Spleen (tissue), 11 donors: Measurements from ENCODE around the gene ID2. TPM values are rescaled to one million over a fixed set of nuclear protein-coding genes. Genes with fewer than 3 reads are reported as not detected.

Experiments
- DNase-seq: peaks from one replicate; pipeline ENCODE4 v3.0.0-alpha.2; 2020
- H3K27ac ChIP-seq, 8 donors: fragments of 200-600 bp; sonication (generic) in 7 of 8; 1 replicate in 4 of 8; 2 replicates in 4 of 8; pipeline versions ENCODE4 v1.5.0 to v1.8.0; 2016 to 2021; ENCODE audit warnings: inconsistent platforms in 4 of 8, mild to moderate bottlenecking in 4 of 8, moderate library complexity in 1 of 8
- H3K27me3 ChIP-seq, 7 donors: fragments of 200-600 bp; sonication (generic) in 6 of 7; replicated peaks in 1 of 7; 1 replicate in 4 of 7; 2 replicates in 3 of 7; pipeline versions ENCODE4 v1.5.0 to v1.8.0; 2016 to 2021; ENCODE audit warnings: inconsistent platforms in 3 of 7, mild to moderate bottlenecking in 1 of 7
- H3K36me3 ChIP-seq, 6 donors: fragments of 200-600 bp; sonication (generic) in 5 of 6; 1 replicate in 4 of 6; 2 replicates in 2 of 6; pipeline versions ENCODE4 v1.5.0 to v1.8.0; 2016 to 2021; ENCODE audit warnings: inconsistent platforms in 2 of 6
- H3K4me1 ChIP-seq, 6 donors: fragments of 200-600 bp; sonication (generic) in 5 of 6; 1 replicate in 3 of 6; 2 replicates in 3 of 6; pipeline versions ENCODE4 v1.5.0 to v1.8.0; 2016 to 2021; ENCODE audit warnings: inconsistent platforms in 3 of 6
- H3K4me3 ChIP-seq, 8 donors: fragments of 200-600 bp; sonication (generic) in 7 of 8; 1 replicate in 4 of 8; 2 replicates in 4 of 8; pipeline versions ENCODE4 v1.5.0 to v1.8.0; 2016 to 2021; ENCODE audit warnings: inconsistent platforms in 4 of 8, mild to moderate bottlenecking in 4 of 8, moderate library complexity in 2 of 8
- H3K9me3 ChIP-seq, 8 donors: fragments of 200-600 bp; sonication (generic) in 7 of 8; 1 replicate in 4 of 8; 2 replicates in 4 of 8; pipeline versions ENCODE4 v1.5.0 to v1.8.0; 2016 to 2021; ENCODE audit warnings: inconsistent platforms in 4 of 8
- CTCF ChIP-seq, 11 experiments: fragments of 200-600 bp in 7 of 11; fragments of 450-650 bp in 4 of 11; sonication (generic) in 4 of 11; IDR thresholded peaks in 8 of 11; conservative IDR thresholded peaks in 3 of 11; 1 replicate in 7 of 11; 2 replicates in 4 of 11; pipeline versions ENCODE4 v1.4.0 to v1.8.0; 2016 to 2021; ENCODE audit warnings: antibody characterized with exemption in 11 of 11, inconsistent platforms in 4 of 11, mild to moderate bottlenecking in 1 of 11
- POLR2A ChIP-seq, 3 donors: fragments of 450-650 bp; IDR thresholded peaks; one replicate each; pipeline ENCODE4 v1.5.1; 2017; ENCODE audit warnings: antibody characterized with exemption in 3 of 3, mild to moderate bottlenecking in 1 of 3
- POLR2AphosphoS5 ChIP-seq, 3 donors: sonication (generic); formaldehyde crosslinking; IDR thresholded peaks; one replicate each; pipeline ENCODE4 v1.5.1; 2017; ENCODE audit warnings: antibody characterized with exemption in 3 of 3
- WGBS, 5 donors: extraction: QIAGEN DNeasy Blood & Tissue Kit in 3 of 5; methylation state at CpG; one replicate each; pipeline versions ENCODE4 v1.1.5 to v1.1.7; 2013 to 2018; 5-methylcytosine and 5-hydroxymethylcytosine counted together
- intact Hi-C: fragments of 100-400 bp; cut with DNase I; formaldehyde crosslinking; loops from one replicate; pipeline ENCODE4 v1.15.0; 2023; ENCODE audit warnings: low total_unique reads
- polyA plus RNA-seq, 3 donors: library from polyadenylated mRNA; stranded (reverse); fragments of 200-250 nt; gene quantifications; one replicate each; pipeline ENCODE4 v1.2.1, GENCODE V29; 2013
- total RNA-seq, 7 donors: library from RNA; depleted of rRNA in 3 of 7; stranded (reverse); fragments of >200 nt in 3 of 7; fragmentation: NEBNext Ultra II Directional in 4 of 7; extraction: Animal tissue kit (Norgen Biotek cat#: 25700) in 4 of 7; gene quantifications; one replicate each; pipeline versions ENCODE4 v1.1.0 to v1.2.1, GENCODE V29; 2016 to 2021
- donor health status: healthy with polysubstance abuse.
- donor health status: DM: no; HTN: no; CAD: no; lungs with moderate emphysema.
- donor health status: DM: no; HTN: no; CAD: no.
- donor health status: Bipolar disorder and iron deficiency.
- donor health status: healthy.
- donor health status: DM: no; HTN: no; CAD: no.
- donor health status: DM: yes; HTN: yes; CAD: no.

Gene ID2
- total and polyA plus RNA-seq, 10 donors = 42.8 to 343 (median 90.1) TPM

- H3K4me1 ChIP-seq = peaks cover 0 to 34% (median 10%) of the 10 kb centered on the region in 6 donors
- no peaks in the 10 kb centered on the region for H3K36me3 ChIP-seq
- no peaks in the 10 kb centered on the region for H3K27me3 ChIP-seq
- no peak overlapping the region for H3K27ac ChIP-seq
- 89 to 96% (median 95%) methylated on average over 16 of the region's 16 CpGs for WGBS, 5 donors
- peaks cover 0 to 6% (median 0%) of the 10 kb centered on the region in 8 donors for H3K9me3 ChIP-seq
- no peak overlapping the region for H3K4me3 ChIP-seq
- intact Hi-C loops = no loop called here
- TF ChIP-seq POLR2A (IDR thresholded peaks at IDR 0.05) (no peak), CTCF (IDR thresholded peaks at IDR 0.05 in 8 of 11, conservative IDR thresholded peaks at IDR 0.05 in 3 of 11) (no peak), POLR2AphosphoS5 (IDR thresholded peaks at IDR 0.05) (no peak)
- DNase-seq = peak; percentile 53
Measured at GRCh38 chr2:8641301-8641965, 40.4 kb upstream of the ID2 start.

- TF ChIP-seq POLR2AphosphoS5 (IDR thresholded peaks at IDR 0.05) (no peak), POLR2A (IDR thresholded peaks at IDR 0.05) (no peak), CTCF (IDR thresholded peaks at IDR 0.05 in 8 of 11, conservative IDR thresholded peaks at IDR 0.05 in 3 of 11) (no peak)
- Histone ChIP-seq H3K9me3 (peaks cover 0 to 16% (median 4%) of the 10 kb centered on the region in 8 donors), H3K27me3 (no peaks in the 10 kb centered on the region), H3K36me3 (no peaks in the 10 kb centered on the region), H3K4me3 (no peak overlapping the region), H3K27ac (no peak overlapping the region), H3K4me1 (peaks cover 0 to 27% (median 10%) of the 10 kb centered on the region in 6 donors)
- peak; percentile 59 for DNase-seq
- intact Hi-C loops = no loop called here
- 81 to 89% (median 87%) methylated on average over 12 of the region's 12 CpGs for WGBS, 5 donors
Measured at GRCh38 chr2:8642366-8643068, 39.3 kb upstream of the ID2 start.

- Histone ChIP-seq H3K4me1 (peaks cover 0 to 27% (median 10%) of the 10 kb centered on the region in 6 donors), H3K9me3 (peaks cover 0 to 19% (median 9%) of the 10 kb centered on the region in 8 donors), H3K4me3 (no peak overlapping the region), H3K27ac (no peak overlapping the region), H3K27me3 (no peaks in the 10 kb centered on the region), H3K36me3 (no peaks in the 10 kb centered on the region)
- peak; percentile 32 for DNase-seq
- TF ChIP-seq POLR2A (IDR thresholded peaks at IDR 0.05) = no peak
- TF ChIP-seq POLR2AphosphoS5 (IDR thresholded peaks at IDR 0.05) = no peak
- TF ChIP-seq CTCF (IDR thresholded peaks at IDR 0.05 in 8 of 11, conservative IDR thresholded peaks at IDR 0.05 in 3 of 11) = no peak
- intact Hi-C loops = no loop called here
- WGBS, 5 donors = 61 to 82% (median 79%) methylated on average over 7 of the region's 7 CpGs
Measured at GRCh38 chr2:8643250-8643995, 38.4 kb upstream of the ID2 start.
